Uterine smooth muscle cell (primary cell): ENCODE data around the gene HLCS. TPM values are rescaled to one million over a fixed set of nuclear protein-coding genes. Genes with fewer than 3 reads are reported as not detected.

ENCODE experiments used
- total RNA-seq: library from RNA; depleted of rRNA; stranded (reverse); fragments of >200 nt; gene quantifications from 2 replicates; pipeline ENCODE4 v1.2.3, GENCODE V29; 2014

HLCS gene
- 35.7 and 48.7 TPM in 2 replicates for total RNA-seq

GRCh38 chr21:36966066-36966820 lies at the start of gene HLCS:
TSS of gene HLCS (minus strand) at chr21:36966669. CDS start at chr21:36966638, 31 bp downstream.

GRCh38 chr21:37006486-37007291 lies 40.2 kb upstream of the HLCS start, which contains the start of gene RIPPLY3:
TSS of gene RIPPLY3 (plus strand) at chr21:37006702. CDS start at chr21:37006773, 71 bp downstream.

Other genes starting within 250 kb of the HLCS start
- not detected in 2 replicates for gene RIPPLY3, start 40.0 kb upstream of the HLCS start, total RNA-seq
- 2.9 and 4.1 TPM in 2 replicates for gene PIGP, start 106.4 kb upstream of the HLCS start, total RNA-seq
- 211 and 433 TPM in 2 replicates for gene TTC3, start 106.6 kb upstream of the HLCS start, total RNA-seq